Mesodermal cell (in vitro differentiated cells): ENCODE results near the gene ACOT7.
"Not testable (repeated sequence)": the region's sequence is repeated elsewhere in the genome, so short reads cannot be mapped to it uniquely, and the experiment has no call there.

Experiments
- H3K27ac ChIP-seq: 2 replicates; pipeline ENCODE4 v1.7.0; 2013; ENCODE audit warnings: mild to moderate bottlenecking, low read depth, low read length, moderate library complexity; ENCODE audit not compliant: severe bottlenecking
- H3K36me3 ChIP-seq: 2 replicates; pipeline ENCODE4 v1.7.1; 2013; ENCODE audit warnings: mild to moderate bottlenecking, low read length, moderate library complexity; ENCODE audit not compliant: control insufficient read depth, insufficient read depth
- H3K4me1 ChIP-seq: one replicate; pipeline ENCODE4 v1.7.1; 2013; ENCODE audit warnings: mild to moderate bottlenecking, low read length; ENCODE audit not compliant: insufficient read depth, control insufficient read depth, poor library complexity, severe bottlenecking
- H3K4me3 ChIP-seq: 2 replicates; pipeline ENCODE4 v1.7.0; 2013; ENCODE audit warnings: low read length, control low read depth, mild to moderate bottlenecking; ENCODE audit not compliant: insufficient read depth, poor library complexity, severe bottlenecking; ENCODE audit errors: extremely low read depth
- H3K9me3 ChIP-seq: 2 replicates; pipeline ENCODE4 v1.7.1; 2013; ENCODE audit warnings: mild to moderate bottlenecking, low read length, moderate library complexity; ENCODE audit not compliant: control insufficient read depth
- WGBS, 2 experiments: methylation state at CpG; one replicate each; pipeline ENCODE4 v1.1.5; 2013; ENCODE audit warnings: missing lambda C conversion rate in 2 of 2; ENCODE audit not compliant: insufficient coverage in 2 of 2; 5-methylcytosine and 5-hydroxymethylcytosine counted together

ACOT7 gene

DNA sequence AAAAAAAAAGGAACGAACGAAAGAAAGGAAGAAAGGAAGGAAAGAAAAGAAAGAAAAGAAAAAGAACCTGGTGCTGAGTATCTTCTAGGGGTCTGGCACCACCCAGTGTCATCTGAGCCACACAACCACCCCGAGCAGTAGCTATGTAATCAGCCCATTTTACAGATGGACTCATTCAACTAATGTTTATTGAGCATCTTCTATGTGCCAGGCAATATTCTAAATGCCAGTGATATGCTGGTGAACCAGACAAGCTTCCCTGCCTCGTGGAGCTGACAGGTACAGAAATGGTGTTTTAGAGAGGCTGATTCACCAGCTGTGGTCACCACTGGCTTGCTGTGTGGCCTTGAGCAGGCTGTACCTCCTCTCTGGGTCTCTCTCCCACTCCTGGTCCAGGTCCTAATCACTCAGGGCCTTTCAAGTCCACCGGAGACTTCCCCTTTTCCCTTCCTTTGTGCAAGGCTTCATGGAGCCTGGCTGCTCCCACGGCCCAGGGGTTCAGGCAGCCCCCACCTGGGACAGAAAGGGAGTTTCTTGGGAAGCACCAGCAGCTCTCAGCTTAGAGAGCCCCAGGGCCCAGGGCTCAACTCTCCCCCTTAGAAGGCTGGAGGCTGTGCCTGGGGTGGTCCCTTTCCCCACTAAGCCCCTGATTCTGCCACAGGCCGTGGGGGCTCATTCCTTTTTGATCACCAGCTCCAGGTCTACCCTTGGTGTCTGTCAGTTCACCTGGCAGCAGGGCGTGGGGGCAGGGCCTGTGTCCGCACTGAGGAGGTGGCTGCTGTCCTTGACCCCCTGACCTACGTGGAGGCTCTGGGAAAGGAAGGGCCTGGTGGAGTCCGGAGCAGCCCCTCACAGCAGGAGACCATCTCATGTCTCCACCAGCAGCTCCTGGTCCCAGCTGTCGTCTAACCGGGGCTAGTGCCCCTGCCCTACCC, 38.3 kb upstream of the ACOT7 start:
- not testable (repeated sequence) for H3K27ac ChIP-seq, H3K9me3 ChIP-seq, H3K4me3 ChIP-seq, H3K36me3 ChIP-seq, H3K4me1 ChIP-seq
- WGBS, 2 experiments: 65 to 74% methylated on average over 5 to 7 of the region's 13 CpGs

DNA sequence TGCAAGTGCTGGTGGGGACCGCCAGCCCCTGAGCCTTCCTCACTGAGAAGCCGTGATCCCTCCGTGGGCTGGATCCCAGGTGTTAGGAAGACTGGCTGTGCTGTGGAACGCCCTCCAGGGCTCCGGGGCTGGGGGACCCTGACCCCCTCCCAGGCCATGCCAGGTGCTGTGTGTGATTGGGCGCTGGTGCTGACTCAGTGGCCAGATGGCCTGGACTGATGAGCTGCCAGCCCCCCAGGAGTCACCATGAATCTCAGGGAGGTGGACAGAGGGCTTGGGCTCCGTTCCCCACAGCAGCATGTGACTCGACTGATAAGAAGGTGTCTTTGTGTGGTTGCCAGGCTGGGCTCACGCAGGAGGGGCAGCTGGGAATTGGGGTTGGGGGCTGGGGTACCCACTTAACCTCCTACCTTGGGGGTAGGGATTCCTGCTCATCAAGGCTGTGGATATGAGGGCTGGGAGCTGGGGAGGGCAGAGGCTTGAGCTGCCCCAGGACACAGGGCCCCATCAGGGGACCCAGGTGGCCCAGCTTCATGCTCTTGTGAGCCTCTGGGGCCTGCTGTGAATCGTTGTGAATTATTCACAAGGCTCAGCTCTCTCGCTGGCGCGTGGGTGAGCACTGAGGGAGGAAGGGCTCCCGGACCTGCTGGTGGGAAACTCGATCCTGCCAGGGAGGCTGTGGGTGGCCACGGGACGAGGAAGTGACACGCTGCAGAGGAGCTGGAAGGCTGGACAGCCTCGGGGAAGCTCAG, 36.3 kb upstream of the ACOT7 start:
- not testable (repeated sequence) for H3K27ac ChIP-seq, H3K9me3 ChIP-seq, H3K4me1 ChIP-seq, H3K36me3 ChIP-seq, H3K4me3 ChIP-seq
- 59 to 63% methylated on average over 8 to 13 of the region's 19 CpGs for WGBS, 2 experiments

DNA sequence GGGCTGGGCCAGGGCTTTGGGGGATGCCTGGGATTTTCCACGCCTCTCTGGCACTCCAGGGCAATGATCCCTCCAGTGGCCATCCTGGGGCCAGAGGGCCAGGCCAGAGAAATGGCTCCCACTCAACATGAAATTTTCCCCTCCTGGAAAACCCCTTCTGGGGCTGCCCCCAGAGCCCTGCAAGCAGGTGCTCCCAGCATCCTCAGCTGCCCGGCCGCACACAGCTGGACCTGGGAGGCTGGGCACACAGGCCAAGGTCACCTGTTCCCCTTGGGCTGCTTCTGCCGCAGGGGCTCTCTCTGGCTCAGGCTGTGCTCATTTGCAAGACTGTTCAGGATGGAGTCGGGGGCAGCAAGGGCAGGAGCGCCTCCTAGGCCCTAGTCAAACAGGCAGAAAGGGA, 34.9 kb upstream of the ACOT7 start:
- 56 to 68% methylated on average over 3 to 4 of the region's 6 CpGs for WGBS, 2 experiments
- not testable (repeated sequence) for H3K9me3 ChIP-seq, H3K27ac ChIP-seq, H3K4me3 ChIP-seq, H3K36me3 ChIP-seq, H3K4me1 ChIP-seq

DNA sequence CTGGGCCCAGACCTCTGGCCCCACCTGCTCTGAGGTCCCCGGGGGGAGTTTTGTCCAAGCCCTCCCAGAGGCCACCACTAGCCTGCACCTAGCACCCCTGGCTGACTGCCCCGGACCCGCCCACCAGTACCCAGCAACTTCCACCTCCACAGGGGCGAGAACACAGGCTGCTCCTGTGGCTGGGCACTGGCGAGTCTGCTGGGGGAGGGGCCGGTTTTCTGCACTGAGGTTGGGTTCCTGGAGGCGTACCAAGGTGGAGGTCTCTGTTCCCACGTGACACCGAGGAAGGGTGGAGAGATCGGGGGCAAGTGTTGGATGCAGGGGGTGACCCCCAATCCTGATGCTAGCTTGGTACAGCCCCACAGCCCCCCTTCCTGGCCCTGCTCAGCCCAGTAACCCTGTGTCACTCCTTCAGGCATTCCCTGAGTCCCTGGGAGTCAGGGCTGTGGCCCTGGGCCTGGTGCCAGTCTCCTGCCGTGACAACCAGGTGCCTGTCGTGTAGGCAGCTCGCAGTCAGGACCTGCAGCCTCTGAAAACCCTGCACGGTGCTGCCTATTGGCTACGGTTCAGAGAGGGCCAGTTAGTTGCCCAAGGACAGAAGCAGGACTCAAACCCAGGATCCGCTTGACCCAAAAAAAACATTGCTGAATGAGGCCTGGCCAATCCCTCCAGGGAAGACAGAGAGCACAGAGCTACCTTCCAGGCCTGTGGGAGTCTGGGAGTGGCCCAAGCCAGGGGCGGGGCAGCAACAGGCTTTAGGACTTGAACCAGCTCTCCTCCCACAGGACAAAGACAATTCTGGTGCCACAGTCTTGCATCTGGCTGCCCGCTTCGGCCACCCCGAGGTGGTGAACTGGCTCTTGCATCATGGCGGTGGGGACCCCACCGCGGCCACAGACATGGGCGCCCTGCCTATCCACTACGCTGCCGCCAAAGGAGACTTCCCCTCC, 34.1 kb upstream of the ACOT7 start:
- peaks cover 6% of the 10 kb centered on the region for H3K4me1 ChIP-seq
- no peak overlapping the region for H3K4me3 ChIP-seq
- 86% methylated on average over 15 to 22 of the region's 26 CpGs for WGBS, 2 experiments
- no peaks in the 10 kb centered on the region for H3K9me3 ChIP-seq
- H3K36me3 ChIP-seq: no peaks in the 10 kb centered on the region
- H3K27ac ChIP-seq: no peak overlapping the region

DNA sequence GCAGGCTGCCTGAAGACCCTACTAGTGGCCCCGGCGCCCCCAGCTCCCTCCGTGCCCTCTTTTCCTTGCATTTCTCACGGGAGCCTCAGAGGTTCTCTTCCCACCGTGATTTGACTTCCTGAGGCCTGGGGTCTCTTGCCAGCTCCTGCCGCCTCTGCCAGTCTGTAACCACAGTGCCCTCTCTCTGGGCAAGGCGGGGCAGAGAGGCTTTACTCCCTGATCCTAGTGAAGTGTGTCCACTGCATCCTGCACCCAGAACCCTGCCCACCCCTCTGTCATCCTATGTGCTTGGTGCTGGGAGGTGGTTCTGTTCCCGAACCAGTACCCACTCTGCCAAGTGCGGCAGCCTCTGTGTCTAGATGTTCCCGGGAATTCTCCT, 33.4 kb upstream of the ACOT7 start:
- Histone ChIP-seq H3K4me3 (no peak overlapping the region), H3K4me1 (peaks cover 6% of the 10 kb centered on the region), H3K36me3 (no peaks in the 10 kb centered on the region), H3K9me3 (no peaks in the 10 kb centered on the region), H3K27ac (no peak overlapping the region)
- WGBS, 2 experiments: 91 to 94% methylated on average over 7 to 8 of the region's 10 CpGs

DNA sequence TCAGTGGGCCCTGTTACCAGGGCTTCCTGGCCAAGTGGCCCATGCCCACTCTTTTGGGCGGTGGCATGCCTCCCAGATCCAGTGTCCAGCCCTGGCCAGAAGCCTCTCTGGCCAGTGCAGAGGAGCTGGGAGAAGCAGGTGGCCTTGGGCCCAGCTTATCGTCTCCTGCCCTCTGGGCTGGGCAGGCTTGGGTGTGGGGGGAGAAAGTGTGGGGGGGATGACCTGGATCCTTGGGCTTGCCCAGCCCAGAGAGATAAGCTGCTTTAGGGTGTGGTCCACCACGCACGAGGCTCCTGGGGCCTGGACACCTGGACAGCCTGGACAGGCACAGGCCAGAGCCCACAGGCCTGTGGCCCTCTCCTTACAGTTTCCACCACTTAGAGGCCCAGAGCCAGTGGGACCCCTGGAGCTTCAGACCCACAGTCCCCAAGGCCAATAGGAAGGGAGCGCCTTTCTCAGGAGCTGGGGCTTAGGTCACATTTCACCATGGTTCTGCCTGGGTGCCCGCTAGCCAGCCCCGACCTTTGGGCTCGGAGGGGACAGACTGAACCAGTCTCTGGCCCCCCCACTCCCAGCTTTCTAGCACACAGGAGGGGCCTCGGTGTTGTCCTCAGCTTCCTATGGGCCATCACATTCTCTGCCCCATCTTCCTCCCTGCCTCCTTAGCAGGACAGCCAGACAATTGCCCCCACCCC, 32.9 kb upstream of the ACOT7 start:
- 94 to 99% methylated on average over 7 to 9 of the region's 9 CpGs for WGBS, 2 experiments
- Histone ChIP-seq H3K9me3 (no peaks in the 10 kb centered on the region), H3K27ac (no peak overlapping the region), H3K36me3 (no peaks in the 10 kb centered on the region), H3K4me1 (peaks cover 6% of the 10 kb centered on the region), H3K4me3 (no peak overlapping the region)

DNA sequence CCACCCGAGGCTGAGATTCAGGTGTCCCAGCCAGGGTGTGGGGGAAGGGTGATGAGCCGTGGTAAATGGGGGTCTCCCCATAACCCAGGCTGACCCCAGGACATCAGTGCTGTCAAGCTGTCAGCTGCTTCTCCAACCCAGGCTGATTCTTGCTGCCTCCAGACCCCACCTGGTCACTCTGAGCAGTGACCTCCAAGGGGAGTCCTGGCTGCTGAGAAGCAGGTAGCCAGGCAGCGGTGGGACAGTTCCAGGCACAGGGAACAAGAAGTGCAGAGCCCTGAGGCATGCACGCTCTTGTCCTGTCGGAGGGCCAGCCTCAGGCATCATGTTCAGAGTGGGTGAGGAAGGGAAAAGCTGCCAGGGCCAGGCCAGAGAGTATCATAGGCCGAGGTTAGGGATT, 32.1 kb upstream of the ACOT7 start:
- H3K9me3 ChIP-seq: no peaks in the 10 kb centered on the region
- peaks cover 8% of the 10 kb centered on the region for H3K4me1 ChIP-seq
- no peak overlapping the region for H3K4me3 ChIP-seq
- WGBS, 2 experiments: 89 to 91% methylated on average over 5 to 6 of the region's 6 CpGs
- no peak overlapping the region for H3K27ac ChIP-seq
- H3K36me3 ChIP-seq: no peaks in the 10 kb centered on the region

DNA sequence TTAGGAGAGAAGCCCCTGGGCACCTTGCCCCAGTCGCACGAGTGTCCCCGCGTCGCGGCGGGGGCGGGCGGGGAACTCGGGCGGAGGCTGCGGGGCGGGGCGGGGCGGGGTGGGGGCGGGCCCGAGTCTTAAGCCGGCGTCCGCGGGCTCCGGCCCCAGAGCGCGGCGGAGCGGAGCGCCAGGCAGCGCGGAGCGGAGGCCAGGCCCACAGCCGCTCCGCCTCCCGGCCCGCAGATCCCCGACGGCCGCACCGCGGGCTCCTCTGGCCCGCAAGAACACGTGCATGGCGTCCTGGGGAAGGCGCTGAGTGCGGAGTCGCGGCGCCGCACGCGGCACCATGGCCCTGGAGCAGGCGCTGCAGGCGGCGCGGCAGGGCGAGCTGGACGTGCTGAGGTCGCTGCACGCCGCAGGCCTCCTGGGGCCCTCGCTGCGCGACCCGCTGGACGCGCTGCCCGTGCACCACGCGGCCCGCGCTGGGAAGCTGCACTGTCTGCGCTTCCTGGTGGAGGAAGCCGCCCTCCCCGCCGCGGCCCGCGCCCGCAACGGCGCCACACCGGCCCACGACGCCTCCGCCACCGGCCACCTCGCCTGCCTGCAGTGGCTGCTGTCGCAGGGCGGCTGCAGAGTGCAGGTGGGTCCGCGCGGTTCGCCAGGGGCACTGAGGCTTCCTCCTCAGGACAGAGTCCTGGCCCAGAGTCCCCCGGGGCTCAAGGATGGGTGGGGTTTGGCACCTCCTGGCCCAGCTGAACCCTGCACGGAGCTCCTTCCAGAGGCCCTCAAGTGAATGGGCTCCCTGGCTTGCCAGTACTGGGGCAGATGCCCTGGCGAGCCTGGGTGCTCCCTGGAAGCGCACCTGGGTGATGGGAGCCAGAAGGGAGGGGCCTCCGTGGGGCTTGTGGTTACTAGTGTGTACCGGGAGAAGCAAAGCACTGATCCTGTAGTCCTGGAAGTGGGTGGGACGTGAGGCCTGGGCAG, 31.3 kb upstream of the ACOT7 start, which contains the start of gene ESPN:
ESPN (plus strand) TSS at position 158 of the 975 bp plus-strand sequence; CDS start at position 338, 180 bp downstream.
- Histone ChIP-seq H3K9me3 (no peaks in the 10 kb centered on the region), H3K36me3 (no peaks in the 10 kb centered on the region), H3K4me3 (no peak within 1 kb of the TSS), H3K27ac (no peak within 1 kb of the TSS), H3K4me1 (peaks cover 12% of the 10 kb centered on the region)
- WGBS, 2 experiments: 12 to 13% methylated on average over 72 to 98 of the region's 99 CpGs

DNA sequence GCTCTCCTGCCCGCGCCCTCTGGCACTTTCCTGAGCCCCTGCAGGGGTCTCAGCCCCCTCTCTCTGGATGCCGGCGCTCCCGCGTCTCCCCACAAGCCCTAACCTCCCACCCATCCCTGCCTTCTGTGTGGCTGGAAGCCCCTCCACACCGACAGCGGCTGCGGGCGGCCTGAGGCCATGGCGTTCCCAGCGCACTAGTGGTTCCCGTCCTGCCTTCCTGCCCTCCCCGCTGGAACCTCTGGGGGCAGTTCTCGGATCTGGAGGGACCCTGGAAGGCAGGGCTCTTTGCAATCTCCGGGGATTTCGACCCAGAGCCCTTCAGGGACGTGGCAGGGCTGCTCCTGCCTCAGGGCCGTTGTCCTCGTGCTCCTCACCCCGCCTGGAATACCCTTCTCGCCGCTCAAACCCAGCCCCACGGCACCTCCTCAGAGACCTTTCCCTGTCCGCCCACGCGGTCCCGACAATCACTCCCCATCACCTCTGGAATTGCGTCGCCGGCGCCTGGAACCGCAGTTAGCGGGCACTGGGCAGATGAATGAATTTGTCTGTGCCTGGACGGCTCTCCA, 30.5 kb upstream of the ACOT7 start:
- Histone ChIP-seq H3K9me3 (no peaks in the 10 kb centered on the region), H3K27ac (no peak overlapping the region), H3K4me3 (no peak overlapping the region), H3K36me3 (no peaks in the 10 kb centered on the region), H3K4me1 (peaks cover 12% of the 10 kb centered on the region)
- WGBS, 2 experiments: 6 to 9% methylated on average over 28 to 33 of the region's 35 CpGs
